Kidney epithelial cell (primary cell): ENCODE data around the gene OIT3. TPM values are rescaled to one million over a fixed set of nuclear protein-coding genes. Genes with fewer than 3 reads are reported as not detected.

ENCODE experiments used
- DNase-seq: peaks from one replicate; pipeline ENCODE4 v3.0.0-alpha.2; 2010; ENCODE audit warnings: low read depth
- H3K27me3 ChIP-seq: 2 replicates; pipeline ENCODE4 v1.6.0; 2011; ENCODE audit warnings: low read length; ENCODE audit not compliant: control insufficient read depth, insufficient read depth
- H3K36me3 ChIP-seq: 2 replicates; pipeline ENCODE4 v1.5.1; 2011; ENCODE audit warnings: low read length; ENCODE audit not compliant: control insufficient read depth, insufficient read depth
- H3K4me3 ChIP-seq: 2 replicates; pipeline ENCODE4 v1.5.1; 2011; ENCODE audit warnings: low read depth, mild to moderate bottlenecking, control low read depth, low read length
- total RNA-seq: library from RNA; depleted of rRNA; stranded (reverse); fragments of >200 nt; gene quantifications from 2 replicates; pipeline ENCODE4 v1.2.3, GENCODE V29; 2015
- TF ChIP-seq, protein P1 (sequence below): IDR thresholded peaks from 2 replicates; pipeline ENCODE4 v1.5.1; 2011; ENCODE audit warnings: mild to moderate bottlenecking, moderate library complexity, low read length, control low read depth, inconsistent platforms; ENCODE audit not compliant: insufficient read depth, poor library complexity, severe bottlenecking

Gene OIT3
- total RNA-seq, 1 donor from 2014 or later: not detected

DNA sequence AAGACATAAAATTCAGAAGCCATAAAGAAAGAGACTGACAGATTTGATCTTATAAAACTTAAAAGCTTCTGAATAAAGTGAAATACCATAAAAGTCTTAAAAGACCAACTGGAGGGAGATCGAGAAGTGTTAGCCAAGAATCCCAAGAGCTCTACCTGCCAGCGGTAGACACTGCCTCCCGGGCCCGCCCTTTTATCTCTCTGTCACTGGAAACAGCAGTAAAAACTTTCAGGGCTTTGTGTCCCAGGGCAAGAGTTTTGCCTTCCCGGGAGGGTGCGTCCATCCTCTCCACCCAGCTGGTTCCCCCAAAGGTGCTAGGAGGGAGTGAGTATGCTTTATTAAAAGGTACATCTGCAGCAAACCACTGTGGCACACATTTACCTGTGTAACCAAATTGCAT lies 55.2 kb downstream of the OIT3 start:
- no peak overlapping the region for H3K4me3 ChIP-seq
- DNase-seq: no peak
- H3K27me3 ChIP-seq: no peaks in the 10 kb centered on the region
- no peaks in the 10 kb centered on the region for H3K36me3 ChIP-seq
- TF ChIP-seq, protein P1, sequence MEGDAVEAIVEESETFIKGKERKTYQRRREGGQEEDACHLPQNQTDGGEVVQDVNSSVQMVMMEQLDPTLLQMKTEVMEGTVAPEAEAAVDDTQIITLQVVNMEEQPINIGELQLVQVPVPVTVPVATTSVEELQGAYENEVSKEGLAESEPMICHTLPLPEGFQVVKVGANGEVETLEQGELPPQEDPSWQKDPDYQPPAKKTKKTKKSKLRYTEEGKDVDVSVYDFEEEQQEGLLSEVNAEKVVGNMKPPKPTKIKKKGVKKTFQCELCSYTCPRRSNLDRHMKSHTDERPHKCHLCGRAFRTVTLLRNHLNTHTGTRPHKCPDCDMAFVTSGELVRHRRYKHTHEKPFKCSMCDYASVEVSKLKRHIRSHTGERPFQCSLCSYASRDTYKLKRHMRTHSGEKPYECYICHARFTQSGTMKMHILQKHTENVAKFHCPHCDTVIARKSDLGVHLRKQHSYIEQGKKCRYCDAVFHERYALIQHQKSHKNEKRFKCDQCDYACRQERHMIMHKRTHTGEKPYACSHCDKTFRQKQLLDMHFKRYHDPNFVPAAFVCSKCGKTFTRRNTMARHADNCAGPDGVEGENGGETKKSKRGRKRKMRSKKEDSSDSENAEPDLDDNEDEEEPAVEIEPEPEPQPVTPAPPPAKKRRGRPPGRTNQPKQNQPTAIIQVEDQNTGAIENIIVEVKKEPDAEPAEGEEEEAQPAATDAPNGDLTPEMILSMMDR: no peak

DNA sequence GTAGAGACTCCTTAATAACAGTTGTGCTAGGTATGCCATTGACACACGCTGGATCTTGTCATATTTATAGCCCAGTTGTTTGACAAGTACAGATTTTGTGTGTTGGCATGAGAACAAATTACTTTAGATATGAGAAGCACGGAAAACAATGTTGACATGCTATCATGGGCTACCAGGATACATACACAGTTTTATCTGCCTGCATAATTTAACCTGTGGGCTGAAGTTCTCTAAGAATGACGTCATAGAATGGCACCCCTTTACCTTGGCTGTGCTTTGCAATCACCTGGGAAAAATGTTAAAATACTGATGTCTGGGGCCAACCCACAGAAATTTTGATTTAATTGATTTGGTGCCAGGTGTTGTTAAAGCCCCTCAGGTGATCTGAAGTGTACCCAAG lies 58.2 kb downstream of the OIT3 start:
- H3K36me3 ChIP-seq: no peaks in the 10 kb centered on the region
- H3K4me3 ChIP-seq: no peak overlapping the region
- TF ChIP-seq, protein P1: no peak
- H3K27me3 ChIP-seq: no peaks in the 10 kb centered on the region
- DNase-seq: no peak

DNA sequence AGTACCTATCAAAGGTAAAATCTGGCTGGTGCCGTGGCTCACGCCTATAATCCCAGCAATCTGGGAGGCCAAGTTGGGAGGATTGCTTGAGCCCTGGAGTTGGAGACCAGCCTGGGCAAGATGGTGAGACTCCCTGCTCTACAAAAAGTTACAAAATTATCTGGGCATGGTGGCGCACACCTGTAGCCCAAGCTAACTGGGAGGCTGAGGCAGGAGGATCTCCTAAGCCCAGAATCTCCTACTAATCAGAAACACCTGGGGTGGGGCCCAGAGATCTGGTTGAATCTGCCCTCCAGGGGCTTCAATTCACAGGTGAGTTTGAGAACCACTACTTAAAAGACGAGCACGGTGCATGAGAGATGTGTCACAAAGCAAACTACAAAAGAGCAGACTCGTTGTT lies 58.6 kb downstream of the OIT3 start:
- Histone ChIP-seq H3K27me3 (no peaks in the 10 kb centered on the region), H3K4me3 (no peak overlapping the region), H3K36me3 (no peaks in the 10 kb centered on the region)
- no peak for DNase-seq
- TF ChIP-seq, protein P1: no peak

DNA sequence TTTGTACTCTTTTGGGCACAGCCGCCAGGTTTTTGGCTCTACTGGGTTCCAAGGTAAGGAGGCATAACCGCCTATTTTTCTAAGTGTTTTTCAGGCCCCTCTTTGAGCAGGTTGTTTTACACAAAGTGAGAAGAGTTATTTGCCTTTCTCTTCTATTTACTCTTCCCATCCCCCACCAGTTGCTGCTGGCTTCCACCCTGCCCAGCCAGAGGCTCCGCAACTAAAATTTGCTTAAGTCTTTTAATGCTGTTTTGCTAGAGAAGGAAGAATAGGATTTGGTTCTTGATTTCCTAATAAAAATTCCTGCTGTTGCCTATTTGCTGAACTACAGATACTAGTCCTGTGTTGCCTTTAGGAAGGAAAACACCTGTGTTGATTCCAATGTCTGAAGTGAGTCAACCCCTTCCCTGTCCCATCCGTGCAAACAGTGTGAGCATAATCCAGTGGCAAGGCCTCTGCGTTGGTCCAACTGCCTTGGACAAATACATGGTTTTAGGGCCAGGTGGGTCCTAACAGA lies 59.2 kb downstream of the OIT3 start:
- no peaks in the 10 kb centered on the region for H3K27me3 ChIP-seq
- no peaks in the 10 kb centered on the region for H3K36me3 ChIP-seq
- TF ChIP-seq, protein P1: no peak
- no peak for DNase-seq
- no peak overlapping the region for H3K4me3 ChIP-seq

DNA sequence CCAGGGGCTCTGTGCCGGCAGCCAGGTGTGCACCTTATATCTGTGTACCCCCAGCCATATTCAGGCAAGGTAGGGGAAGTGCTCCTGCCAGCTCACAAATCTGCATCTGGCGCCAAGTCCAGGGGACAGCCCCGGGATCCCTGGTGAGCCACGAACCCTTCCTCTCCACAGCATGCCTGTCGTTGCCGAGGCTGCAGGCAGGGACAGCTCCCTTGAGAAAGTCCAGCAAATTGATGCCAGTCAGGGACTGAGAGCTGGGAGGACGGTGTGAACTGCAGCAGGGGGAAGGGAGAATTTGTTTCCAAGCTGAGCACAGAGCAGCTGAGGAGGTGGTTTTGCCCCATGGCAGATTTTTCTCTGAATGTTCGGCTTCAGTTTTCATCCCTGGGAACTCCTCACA lies 60.1 kb downstream of the OIT3 start:
- no peak overlapping the region for H3K4me3 ChIP-seq
- no peaks in the 10 kb centered on the region for H3K36me3 ChIP-seq
- no peak for DNase-seq
- TF ChIP-seq, protein P1: no peak
- H3K27me3 ChIP-seq: no peaks in the 10 kb centered on the region

DNA sequence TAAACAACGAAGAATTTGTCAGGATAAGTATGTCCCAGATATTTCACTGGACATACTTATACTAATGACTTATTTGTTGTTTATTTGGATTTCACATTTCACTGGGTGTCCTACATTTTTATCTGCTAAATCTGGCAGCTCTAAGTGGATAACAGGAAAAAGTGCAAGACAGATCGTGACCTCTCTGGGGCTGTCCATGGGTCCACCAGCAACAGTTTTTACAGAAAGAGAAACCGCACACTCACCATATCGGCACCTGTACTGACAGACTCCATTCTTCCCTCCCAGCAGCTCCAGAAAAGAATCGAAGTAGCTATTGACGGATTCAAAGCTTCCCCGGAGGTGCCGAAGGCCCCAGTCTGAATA lies 60.7 kb downstream of the OIT3 start:
- TF ChIP-seq, protein P1: no peak
- H3K36me3 ChIP-seq: no peaks in the 10 kb centered on the region
- H3K4me3 ChIP-seq: no peak overlapping the region
- no peak for DNase-seq
- H3K27me3 ChIP-seq: no peaks in the 10 kb centered on the region
